ENCODE results near the gene CPSF4L.

DNA sequence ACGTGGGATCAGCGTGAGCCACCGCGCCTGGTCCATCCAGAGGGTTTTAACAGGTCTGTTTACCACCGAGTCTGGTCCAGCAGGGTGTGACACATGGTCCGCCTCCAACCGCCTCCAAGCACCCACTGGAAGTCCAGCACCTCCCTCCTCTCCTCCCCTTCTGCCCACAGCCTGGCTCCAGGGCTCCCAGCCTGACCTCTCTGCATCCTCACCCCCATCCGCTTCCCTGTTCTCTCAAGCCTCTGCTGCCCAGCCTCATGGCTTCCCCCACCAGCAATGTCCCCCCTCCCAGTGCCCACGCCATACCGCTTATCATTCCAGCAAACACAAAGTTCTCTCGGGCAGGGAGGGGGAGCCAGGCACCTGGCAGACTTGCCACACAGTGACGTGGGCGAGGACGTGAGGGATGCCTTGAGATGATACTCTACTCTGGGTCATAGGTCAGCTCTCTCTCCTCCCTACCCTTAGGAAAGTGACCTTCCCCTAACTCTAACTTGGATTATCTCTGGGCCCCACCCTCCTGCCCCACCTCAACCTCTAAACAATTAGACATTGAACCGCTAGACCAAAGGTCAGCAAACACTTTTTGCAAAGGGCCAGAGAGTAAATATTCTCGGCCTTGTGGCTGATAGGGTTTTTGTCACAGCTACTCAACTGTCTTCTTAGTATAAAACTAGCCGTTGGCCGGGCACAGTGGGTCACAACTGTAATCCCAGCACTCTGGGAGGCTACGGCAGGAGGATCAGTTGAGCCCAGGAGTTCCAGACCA is 27.0 kb upstream of the CPSF4L start:
- TF ChIP-seq, protein P1, sequence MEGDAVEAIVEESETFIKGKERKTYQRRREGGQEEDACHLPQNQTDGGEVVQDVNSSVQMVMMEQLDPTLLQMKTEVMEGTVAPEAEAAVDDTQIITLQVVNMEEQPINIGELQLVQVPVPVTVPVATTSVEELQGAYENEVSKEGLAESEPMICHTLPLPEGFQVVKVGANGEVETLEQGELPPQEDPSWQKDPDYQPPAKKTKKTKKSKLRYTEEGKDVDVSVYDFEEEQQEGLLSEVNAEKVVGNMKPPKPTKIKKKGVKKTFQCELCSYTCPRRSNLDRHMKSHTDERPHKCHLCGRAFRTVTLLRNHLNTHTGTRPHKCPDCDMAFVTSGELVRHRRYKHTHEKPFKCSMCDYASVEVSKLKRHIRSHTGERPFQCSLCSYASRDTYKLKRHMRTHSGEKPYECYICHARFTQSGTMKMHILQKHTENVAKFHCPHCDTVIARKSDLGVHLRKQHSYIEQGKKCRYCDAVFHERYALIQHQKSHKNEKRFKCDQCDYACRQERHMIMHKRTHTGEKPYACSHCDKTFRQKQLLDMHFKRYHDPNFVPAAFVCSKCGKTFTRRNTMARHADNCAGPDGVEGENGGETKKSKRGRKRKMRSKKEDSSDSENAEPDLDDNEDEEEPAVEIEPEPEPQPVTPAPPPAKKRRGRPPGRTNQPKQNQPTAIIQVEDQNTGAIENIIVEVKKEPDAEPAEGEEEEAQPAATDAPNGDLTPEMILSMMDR (IDR thresholded peaks at IDR 0.05; ENCODE audit: low read depth, low read length) = no peak
- TF ChIP-seq EZH2phosphoT487 (IDR thresholded peaks at IDR 0.05; ENCODE audit: low read depth) = no peak

Data from OCI-LY3 (cell line).